CD4-positive, alpha-beta T cell treated with Interleukin-6 at 100 ng/mL for 8 hours (primary cell): Measurements from ENCODE around the gene GPC4.

ENCODE experiments used
- DNase-seq: peaks from one replicate; pipeline ENCODE4 v3.0.0-alpha.2; 2020; ENCODE audit warnings: mixed read lengths, low spot score

GPC4 gene

DNA sequence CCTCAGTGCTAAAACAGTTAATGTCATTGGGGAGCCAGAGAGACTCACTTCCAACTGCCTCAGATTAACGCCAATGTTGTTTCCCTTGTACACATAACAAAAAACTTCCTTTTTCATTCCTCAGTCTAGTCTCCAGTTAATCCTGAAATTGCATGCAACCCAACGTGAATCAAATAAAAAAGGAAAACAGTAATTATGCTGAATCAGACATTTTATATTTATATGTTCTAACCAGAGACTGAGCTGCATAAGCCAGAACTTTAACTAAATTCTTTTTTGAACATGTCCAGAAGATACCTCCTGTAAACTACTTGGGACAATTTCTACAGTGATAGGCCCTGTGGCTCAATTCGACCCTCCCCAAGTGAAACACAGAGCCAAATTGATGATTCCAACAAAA lies 4.7 kb downstream of the GPC4 start:
- no peak for DNase-seq

- no peak for DNase-seq
Measured at GRCh38 chrX:133405498-133406185, 9.6 kb downstream of the GPC4 start.

DNA sequence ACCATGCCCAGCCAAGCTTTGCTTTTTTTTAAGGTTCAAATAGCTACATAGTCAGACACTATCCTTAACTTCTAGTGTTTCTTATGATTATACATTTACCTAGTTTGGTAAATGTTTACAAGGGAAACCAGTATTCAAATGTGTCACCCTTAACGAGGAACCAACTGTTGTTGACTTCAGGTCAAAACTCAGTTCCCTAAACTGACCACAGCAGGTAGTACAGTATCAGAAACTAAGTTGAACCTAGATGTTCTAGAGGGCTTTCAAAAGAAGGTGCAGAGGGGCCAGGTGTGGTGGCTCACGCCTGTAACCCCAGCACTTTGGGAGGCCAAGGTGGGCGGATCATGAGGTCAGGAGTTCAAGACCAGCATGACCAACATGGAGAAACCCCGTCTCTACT lies 11.3 kb downstream of the GPC4 start:
- no peak for DNase-seq

DNA sequence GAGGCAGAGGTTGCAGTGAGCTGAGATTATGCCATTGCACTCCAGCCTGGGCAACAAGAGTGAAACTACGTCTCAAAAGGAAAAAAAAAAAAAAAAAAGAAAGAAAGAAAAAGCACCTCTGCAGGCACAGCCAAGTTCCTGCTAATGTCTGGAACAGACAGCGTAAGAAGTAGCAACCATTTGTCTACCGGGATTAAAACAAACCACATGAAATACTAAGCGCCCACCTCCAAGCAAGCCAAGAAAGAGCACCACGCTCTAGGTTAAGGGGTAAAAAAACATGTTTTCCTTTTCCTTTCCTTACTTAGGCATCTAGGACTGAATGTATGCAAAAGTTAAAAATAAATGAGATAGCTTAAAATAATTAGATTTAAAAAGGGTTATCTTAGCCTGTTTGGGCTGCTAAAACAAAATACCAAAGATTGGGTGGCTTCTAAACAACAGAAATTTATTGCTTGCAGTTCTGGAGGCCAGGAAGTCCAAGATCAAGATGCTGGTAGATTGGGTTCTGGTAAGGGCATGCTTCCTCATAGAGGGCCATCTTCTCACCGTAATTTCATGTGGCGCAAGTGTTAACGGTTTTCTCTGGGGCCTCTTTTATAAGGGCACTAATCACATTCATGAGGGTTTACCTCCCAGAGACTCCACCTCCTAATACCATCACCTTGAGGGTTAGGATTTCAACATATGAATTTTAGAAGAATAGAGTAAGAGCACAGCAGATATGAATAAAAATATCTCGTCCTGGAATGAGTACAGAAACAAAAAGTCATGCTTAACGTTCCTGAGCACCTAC lies 12.3 kb downstream of the GPC4 start:
- DNase-seq, result no peak

DNA sequence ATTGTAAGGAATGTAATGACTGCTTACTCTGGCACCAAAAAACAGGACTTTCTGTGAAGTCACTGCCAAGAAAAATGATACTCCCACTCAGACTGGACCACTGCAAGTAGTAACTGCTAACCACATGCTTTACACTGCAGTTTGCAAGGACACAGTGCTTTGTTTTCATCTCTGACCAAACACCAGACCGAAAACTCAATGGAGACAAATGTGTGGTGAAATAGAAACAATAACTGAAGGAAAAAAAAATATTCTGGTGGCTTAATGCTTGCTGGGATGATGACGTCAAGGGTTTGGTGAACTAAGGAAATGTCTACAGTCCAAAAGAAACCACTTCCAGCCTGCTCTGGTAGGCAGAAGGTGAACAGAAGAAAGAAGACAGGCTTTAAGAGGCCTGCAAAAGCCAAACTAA lies 13.2 kb downstream of the GPC4 start:
- DNase-seq, result no peak

DNA sequence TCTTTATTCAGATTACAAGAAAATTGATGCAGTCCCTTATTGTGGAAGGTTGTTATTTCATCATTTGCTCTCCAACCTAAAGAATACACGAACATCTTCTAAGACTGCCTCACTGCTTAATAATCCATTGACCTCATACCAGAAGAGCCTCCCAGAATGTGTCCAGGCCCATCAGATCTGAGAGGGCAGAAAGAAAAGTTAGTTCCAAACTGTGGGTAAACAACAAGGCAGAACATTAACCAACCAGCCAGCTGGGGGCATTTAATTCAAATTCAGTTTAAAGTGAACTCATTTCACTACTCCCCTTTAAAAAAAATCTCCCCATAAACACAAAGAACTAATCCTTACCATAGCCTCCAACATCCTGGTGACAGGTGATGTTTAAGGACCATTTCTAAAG lies 13.8 kb downstream of the GPC4 start:
- no peak for DNase-seq

- no peak for DNase-seq
Measured at GRCh38 chrX:133399411-133399810, 15.9 kb downstream of the GPC4 start.

DNA sequence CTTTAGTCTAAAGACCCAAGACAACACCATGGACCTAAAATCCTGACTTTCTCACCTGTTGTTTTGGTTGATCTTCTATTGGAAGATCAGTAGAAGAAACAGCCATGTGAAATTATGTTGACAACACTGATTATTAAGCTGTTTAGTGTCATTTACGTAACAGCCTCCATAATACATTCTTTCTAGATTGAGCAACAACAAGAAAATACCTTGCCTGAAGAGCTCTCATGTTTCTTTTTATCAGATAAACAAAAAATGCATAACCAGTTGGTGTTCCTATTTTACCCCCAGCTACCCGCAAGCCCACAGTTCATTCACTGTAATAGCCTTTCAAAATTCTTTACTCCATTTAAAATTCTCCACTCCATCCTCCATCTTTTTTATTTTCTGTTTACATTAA lies 20.5 kb downstream of the GPC4 start:
- no peak for DNase-seq

DNA sequence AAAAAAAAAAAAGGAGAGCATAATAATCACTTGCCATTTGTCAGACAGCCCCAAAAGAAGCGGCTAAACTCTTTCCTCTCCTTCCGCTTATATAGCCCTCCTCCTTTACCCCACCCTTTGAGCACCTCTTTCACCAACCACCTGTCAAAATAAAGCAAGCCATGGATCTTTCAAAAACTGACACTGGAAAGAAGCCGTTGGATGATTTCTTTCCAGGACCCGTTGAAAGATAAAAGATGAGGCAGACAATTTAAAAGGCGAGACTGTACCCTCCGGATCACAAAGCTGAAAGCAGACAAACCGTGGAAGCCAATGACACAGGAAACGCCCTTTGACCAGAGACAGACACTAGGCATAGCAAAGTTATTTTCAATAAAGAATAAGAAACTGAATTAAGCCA lies 22.6 kb downstream of the GPC4 start:
- DNase-seq, result no peak

DNA sequence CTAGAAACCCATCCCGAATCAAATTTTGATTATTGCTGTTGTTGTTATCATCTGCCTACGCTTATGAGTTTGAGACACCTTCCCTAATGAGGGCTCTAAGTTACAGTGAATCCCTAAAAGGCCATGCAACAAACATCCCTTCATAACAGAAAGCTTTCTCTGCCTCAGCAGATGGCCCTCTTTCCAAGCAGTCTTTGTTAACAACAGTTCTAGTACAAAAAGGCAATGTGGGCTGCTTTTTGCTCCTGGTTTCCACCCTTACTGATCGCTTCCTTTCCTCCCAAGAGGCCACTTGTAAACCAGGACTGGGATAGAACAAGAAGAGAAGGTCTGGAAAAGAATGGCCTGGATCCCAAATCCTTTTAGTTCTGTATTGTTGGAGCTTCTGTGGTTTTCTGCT lies 24.2 kb downstream of the GPC4 start:
- DNase-seq, result no peak

DNA sequence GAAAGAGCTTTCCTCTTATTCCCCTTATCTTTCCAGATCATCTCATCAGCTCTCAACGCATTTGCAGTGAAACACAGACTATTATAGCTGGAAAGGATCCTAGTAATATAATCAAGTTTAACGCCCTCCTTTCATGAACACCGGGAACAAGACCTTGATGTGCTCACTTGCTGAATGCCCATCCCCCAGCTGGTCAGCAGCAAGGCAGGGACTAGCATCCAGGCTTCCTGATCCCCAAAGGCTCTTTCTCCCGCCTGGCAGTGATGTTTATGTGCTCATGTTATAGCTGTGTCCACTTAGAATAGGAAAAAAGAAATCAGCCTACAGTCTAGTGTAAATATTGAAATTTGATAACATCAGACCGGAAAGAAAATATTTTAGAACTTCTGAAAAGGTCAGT lies 24.6 kb downstream of the GPC4 start:
- DNase-seq, result no peak

DNA sequence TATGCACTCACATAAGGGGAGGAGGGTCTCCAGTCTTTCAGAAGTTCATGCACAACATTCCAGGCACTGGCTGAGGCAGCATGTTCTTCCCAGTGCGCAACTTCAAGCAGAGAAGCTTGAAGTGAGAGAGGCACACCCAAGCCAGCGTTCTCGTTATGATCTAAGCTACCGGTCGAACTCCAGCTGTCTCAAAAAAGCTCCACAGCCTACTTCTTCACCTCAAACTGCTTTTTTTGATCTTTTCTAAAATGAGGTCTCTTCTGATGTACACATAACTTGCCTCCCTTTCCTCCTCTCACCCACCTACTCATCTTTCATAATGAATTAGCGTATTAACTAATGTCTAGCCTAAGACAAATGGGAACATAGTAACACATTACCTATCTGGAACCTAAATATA lies 25.3 kb downstream of the GPC4 start:
- DNase-seq, result no peak

GRCh38 chrX:133384454-133384853 lies 30.8 kb downstream of the GPC4 start:
- DNase-seq, result no peak

DNA sequence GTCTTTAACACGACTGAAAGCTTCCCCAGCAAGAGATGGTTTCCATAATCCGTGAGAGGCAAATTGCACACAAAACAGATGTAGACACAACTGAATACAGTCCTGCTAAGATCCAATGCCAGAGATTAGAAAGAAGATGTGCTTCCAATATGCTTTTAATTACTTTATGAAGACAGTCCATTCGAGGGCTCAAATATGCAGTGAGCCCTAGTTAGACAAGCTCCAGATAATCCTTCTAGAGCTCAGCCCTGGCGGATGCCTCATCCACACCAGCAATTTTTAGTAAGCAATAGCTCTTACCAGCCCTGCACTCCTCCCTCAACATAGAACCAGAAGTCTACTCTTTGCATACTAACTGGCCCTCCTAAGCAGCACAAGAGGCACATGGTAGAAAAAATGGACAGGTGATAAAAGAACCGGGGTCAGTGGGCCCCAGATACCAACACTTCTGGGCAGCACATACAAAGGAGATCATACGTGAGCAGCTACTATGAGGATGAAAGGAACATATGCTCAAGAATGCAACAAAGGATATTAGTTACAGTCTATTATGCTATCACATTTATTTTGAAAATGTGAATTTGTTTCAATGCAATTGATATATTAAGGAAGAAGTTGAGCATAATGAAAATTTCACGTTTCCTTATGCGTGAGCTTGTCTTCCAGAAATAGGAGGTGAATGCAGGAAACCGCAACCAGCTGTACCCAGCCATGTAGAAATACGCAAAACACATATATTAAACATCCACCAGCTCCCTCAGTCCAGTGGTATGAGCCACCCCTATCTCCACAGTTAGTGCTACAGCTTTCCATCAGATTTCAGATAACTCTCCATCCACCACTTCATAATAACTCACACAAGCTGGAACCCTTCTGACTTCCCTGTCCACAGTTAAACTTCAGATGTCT lies 34.3 kb downstream of the GPC4 start:
- DNase-seq, result no peak

DNA sequence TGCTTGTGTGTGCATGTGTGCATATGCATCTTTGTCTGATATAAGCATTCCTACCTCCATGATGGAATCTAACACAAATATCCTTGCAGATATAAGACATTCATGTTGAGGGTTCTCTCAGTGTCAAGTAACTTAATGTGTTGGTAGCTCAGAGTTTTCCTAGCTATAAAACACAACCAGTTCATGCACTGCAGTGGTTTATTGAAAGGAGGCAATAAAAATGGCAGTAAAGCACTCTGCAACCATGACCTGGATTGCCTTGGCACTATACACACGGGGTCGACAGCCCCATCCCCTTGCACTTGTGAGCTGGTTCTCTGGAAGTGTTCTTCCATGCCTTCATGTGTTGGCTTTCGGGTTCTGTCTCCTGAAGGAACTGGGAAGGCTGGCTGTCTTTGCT lies 38.9 kb downstream of the GPC4 start:
- DNase-seq, result no peak

GRCh38 chrX:133375615-133376340 lies 39.5 kb downstream of the GPC4 start:
- no peak for DNase-seq

GRCh38 chrX:133374874-133375387 lies 40.4 kb downstream of the GPC4 start:
- no peak for DNase-seq

DNA sequence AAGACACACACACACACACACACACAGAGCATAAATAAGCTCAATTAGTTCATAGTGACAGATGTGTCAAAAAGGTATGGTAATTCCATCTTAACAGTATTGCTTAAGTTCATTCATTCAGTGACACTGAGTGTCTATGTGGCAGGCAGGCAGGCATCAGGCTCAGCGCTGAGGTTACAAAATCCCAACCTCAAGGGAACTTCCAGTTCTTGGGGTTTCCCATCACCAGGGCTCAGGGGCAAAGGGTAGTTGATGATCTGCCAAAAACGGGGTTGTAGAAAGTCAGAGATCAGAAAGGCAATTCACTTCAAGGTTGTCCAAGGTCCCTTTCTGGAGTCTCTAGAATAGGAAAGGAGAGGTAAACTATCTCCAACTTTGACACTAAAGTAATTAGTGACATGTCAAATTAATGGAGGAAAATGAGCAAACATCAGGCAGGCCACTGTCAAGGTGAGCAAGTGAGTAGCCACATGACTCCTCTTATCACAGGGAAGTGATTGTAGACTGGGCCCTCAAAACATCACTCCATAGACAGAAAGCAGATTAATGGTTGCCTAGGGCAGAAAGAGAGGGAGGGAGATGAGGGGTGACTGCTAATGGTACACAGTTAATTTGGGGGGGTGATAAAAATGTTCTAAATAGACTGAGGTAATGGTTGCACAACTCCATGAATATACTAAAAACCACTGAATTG lies 41.8 kb downstream of the GPC4 start:
- DNase-seq, result no peak

- no peak for DNase-seq
Measured at GRCh38 chrX:133370696-133371275, 44.5 kb downstream of the GPC4 start.

- DNase-seq, result no peak
Measured at GRCh38 chrX:133369065-133369464, 46.2 kb downstream of the GPC4 start.

DNA sequence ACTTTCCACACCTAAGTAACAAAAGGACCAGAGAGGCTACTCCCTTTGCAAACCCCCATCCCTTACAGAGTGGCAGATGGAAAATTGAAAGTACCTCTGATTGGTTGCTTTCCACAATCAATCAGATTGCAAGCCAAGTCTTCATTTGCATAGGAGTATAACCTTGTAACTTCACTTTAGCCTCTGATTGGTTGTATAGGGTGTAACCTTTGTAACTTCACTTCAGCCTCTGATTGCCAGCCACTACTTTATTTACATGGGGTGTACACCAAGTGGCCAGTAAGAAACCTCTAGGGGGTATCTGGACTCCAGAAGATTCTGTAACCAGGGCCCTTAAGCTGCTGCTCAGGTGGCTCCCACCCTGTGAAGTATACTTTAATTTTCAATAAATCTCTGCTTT lies 48.6 kb downstream of the GPC4 start:
- no peak for DNase-seq
